ENCODE data around the gene CEP170.

The CEP170 gene

DNA sequence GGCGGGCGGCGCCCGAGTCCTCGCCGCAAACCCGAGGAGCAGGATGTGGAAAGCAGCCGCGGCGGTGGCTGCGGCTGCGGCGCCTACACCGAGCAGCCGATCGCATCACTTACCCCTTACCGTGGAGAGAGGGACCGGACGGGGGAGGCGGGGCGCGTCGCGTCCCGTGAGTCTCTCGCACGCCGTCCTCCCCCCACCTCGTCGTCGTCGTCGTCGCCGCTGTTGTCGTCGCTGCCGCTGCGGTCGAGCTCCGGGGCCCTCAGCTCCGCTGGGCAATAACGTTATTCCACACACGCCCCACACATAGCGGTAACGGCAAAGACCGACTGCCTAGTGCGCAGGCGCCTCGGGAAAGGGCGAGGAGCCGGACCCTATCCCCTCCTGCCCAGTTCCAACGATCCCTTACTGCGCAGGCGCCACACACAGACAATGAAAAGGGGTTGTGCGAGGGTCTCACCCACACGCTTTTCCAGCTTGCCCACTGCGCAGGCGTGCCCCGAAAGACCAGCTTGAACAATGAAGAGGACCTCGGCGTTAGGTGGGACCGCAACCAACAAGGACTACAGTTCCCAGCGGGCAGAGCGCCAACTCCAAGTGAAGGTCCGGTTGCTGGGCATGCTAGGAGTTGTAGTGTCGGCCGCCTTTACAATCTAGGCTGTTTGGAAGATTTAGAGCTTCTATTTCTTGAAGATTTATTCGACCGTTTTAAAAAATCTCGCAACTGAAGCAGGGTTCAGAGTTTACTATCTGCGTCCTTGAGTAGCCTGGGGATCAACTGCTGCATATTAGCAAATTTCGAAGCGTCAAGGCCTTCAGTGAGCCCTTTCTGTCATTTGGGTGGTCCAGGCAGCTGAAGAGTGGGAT lies at the start of gene CEP170:
TSS of gene CEP170 (minus strand) at position 355 of the 864 bp plus-strand sequence. CDS start 30,001 bp downstream, outside the sequence.
- peak; percentile 99 for DNase-seq

DNA sequence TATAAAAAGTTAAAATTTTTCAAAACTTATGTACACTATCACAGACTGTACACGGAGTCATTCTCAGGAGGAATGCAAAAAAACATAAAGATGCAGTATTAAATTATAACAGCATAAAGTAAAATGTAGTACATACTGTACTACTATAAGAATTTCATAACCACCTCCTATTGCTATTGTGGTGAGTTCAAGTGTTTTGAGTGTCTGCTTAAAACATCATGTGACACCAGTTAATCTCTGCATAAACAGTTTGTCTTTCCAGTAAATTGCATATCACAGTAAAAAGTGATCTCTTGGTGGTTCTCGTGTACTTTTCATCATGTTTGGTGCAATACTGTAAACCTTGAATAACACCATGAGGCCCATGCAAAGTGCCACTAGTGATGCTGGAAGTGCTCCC lies 46.0 kb upstream of the CEP170 start:
- no peak for DNase-seq

DNA sequence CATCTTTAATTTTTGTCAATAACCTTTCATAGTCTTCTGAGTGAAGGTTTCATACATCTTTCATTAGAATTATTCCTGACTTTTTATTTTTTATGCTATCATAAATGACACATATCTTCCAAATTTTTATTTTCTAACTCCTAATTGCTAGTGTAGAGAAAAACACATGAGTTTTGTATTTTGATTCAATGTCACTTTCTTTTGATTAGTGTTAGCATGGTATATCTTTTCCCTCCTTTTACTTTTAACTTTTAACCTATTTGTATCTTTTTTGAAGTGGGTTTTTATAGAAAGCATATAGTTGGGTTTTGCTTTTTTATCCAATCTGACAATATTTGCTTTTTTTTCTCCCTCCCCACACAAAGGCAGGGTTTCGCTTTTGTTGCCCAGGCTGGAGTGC lies 44.0 kb upstream of the CEP170 start:
- DNase-seq: no peak

DNA sequence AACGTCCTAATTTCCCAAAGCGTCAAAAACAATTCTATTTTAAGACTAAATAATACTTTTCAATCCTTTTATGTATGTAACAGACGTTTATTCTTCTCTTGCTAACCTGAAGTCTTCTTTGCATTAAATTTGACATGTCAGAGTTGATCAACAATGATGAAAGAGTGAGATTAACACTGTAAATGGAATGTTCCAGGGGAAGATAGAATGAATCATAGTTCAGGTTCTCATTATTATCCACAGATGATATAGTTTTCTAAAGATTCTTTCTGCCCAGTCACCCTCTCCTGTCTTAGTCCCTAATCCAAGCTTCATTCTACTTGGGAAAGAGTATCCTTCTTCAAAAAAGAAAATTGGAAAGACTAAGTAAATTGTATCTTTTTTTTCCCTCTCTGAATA lies 39.6 kb upstream of the CEP170 start:
- peak; percentile 81 for DNase-seq

DNA sequence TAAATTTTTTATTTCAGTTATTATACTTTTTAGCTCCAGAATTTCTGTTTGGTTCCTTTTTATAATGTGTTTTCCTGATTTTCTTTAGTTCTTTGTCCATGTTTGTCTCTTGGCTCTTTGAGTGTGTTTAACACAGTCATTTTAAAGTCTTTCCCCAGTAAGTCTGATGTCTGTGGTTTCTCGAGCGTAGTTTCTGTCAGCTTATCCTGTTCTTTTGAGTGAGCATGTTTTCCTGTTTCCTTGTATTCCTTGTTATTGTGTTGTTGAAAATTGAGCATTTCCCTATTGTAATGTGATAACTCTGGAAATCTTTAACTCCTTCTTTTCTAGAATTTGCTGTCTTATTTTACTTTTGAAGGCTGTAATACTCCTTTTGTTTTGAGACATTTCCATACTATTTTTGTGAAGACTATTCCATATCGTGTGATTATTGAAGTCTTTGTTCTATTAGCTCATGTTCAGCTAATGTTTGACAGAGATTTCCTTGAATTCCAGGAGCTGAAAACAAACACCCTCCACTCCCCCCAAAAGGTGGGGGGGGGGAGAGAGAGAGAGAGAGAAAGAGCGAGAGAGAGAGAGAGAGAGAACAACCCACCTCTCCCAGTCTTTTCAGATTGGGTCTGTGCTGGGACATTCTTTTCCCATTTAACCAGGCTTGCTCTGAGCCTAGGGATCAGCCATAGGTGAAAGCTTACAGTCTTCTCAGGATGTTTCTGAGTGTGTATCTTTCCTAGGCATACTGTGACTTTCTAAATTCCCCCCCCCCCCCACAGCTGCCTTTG lies 39.1 kb upstream of the CEP170 start:
- no peak for DNase-seq

DNA sequence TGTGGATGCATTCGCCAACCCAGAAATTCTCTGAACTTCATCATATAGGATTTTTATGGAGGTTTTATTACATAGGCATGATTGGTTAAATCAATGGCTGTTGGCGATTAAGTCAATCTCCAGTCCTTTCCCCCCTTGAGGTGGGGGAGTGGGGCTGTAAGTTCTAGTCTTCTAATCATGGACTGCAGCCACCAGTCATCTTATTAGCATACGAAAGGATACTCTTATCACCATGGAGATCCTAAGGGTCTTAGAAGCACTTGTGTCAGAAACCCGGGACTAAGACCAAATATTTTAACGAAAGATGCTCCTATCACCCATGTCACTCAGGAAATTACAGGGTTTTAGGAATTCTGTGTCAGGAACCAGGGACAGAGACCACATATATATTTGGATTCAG lies 37.0 kb upstream of the CEP170 start:
- DNase-seq: no peak

DNA sequence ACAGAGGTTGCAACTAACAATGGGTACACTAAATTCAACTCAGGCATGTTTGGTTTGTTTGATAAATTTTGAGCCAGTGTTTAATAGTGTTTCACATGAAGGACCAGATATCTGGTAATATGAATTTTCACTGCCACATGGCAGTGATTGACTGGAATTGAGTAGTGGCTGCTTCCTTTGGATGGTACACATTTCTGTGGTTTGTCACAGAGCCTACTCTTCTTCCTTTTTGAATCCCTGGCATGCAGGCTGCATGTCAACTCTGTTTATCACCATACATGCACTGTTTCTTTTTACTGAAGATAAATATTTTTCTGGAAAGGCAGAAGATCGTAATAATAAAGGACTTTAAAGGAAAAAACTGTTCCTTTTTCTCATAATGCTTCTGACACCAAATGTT lies 36.2 kb upstream of the CEP170 start:
- peak; percentile 40 for DNase-seq

DNA sequence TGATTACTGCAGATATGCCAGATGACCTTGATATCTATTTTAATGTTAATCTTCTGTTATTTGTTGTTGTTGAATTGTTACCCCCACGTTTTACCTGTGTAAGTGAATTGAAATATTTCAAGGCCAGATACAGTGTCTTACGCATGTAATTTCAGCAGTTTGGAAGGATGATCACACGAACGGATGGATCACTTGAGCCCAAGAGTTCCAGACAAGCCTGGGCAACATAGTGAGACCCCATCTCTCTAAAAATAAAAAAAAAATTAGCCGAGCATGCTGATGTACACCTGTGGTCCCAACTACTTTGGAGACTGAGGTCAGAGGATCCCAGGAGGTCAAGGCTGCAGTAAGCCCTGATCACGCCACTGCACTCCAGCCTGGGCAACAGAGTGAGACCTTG lies 33.0 kb upstream of the CEP170 start:
- no peak for DNase-seq

DNA sequence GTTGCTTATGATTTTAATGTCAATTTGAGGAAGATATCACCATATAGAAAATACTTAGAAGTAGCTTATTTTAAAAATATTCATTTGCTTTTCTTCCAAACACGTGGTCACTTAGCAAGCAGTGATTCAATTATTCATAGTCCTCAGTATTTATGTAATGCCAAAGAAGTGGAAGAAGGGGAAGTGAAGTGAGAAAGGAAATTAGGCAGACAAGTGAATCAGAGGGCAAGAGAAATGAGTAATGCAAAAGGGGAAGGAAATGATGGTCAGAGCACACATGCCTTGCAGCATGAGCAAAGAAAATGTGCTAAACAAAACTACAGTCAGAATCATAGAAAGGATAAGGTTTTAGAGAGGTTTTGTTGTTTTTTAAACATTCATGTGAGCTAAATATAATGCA lies 32.6 kb upstream of the CEP170 start:
- DNase-seq: peak; percentile 84

DNA sequence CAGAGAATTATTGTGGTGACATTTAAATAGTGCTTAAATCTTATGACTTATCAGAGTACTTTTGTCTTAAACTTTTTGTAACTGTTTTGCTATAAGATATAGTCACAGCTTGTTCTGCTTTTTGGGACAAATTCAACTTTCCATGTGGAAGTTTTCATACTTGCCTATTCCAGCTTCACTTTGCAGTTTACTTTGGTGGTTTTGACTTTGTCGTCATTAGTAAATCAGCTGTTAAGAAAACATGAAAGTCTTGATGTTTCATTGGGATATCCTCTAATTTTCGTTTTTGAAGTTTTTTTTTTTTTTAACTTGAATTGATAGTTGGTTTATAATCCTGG lies 32.0 kb upstream of the CEP170 start:
- DNase-seq: no peak

DNA sequence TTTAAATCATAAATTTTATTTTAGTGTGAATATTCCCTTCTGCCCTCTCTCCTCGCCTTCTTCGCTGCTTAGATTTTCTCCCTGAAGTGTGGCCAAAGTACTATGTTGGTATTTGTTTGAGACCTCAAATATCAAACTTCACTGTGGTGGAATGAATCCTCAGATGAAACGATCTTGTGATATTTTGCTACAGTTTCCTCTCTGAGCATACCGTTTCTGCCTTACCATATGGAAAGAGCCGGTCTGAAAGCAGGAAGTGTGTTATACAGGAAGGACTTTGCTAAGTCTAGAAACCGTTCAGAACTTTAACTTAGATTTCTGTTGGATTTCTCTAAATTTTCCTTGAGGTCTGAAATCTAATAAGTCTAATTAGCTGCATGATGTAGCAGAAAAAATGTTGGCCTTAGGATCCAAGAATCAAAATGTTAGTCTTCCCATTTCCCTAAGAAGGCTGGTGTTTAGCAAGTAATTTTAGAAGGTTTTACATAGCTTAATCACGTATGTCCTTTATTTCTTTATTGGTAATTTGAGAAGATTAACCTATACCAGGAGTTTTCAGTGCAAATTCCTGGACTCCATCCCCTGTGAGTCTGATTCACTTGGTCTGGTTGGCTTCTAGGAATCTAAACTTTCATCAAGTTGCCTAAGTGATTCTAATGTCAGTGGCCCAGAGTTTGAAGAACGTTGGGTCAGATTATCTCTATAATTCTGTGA lies 31.5 kb upstream of the CEP170 start:
- peak; percentile 66 for DNase-seq

DNA sequence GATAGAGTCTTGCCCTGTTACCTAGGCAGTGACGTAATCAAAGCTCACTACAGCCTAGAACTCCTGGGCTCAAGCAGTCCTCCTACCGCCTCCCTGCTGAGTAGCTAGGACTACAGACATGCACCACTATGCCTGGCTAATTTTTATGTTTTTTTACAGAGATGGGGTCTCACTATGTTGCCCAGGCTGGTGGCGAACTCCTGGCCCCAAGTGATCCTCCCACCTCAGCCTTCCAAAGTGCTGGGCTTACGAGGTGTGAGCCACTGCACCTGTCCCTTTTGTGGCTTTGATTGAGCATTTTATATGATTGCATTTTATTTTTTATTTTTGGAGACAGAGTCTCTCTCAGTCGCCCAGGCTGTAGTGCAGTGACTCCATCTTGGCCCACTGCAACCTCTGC lies 26.6 kb upstream of the CEP170 start:
- DNase-seq: no peak

DNA sequence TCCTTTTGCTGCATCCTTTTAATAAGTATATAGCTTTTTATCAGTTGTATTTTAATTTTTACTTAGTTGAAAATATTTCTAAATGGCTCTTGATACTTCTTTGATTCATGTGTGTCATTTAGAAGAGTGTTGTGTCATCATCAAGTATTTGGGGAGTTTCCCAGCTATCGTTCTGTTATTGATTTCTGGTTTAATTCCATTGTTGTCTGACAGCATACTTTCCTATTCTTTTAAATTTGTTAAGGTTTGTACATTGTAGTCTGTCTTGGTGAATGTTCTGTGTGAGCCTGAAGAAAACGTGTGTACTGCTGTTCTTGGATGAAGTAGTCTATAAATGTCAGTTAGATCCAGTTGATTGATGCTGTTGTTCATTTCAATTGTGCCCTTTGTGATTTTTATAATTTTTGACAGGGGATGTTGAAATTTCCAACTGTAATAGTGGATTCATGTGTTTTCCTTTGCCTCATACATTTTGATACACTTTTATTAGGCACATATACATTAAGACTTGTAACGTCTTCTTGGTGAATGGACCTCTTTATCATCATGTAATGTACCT lies 25.6 kb upstream of the CEP170 start:
- no peak for DNase-seq

DNA sequence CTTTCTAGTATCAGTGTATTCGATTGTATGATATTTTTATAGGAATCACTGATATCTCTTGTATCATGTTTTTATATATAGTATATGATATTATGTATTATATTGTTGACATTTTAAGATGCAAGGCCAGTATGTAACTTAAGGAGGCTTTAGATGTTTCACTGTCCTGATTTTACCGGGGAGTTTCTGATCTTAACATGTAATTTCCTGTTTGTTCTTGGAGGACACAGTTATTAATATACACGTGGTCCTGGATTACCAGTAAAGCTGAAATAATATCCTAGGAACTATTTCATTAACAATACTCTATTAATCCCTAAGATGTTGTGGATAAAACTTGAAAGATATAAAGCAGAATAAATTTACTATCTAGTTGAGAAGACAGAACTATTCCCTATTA lies 20.2 kb upstream of the CEP170 start:
- no peak for DNase-seq

DNA sequence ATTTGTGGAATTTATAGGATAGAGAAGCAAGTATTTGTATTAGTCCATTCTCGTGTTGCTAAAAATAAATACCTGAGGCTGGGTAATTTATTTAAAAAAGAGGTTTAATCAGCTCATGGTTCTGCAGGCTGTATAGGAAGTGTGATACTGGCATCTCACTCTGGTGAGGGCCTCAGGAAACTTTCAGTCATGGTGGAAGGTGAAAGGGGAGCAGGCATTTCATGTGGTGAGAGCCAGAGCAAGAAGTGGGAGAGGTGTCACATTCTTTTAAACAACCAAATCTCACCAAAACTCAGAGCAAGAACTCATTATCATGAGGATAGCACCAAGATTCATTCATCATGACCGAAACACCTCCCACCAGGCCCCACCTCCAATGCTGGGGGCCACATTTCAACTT lies 18.9 kb upstream of the CEP170 start:
- no peak for DNase-seq

DNA sequence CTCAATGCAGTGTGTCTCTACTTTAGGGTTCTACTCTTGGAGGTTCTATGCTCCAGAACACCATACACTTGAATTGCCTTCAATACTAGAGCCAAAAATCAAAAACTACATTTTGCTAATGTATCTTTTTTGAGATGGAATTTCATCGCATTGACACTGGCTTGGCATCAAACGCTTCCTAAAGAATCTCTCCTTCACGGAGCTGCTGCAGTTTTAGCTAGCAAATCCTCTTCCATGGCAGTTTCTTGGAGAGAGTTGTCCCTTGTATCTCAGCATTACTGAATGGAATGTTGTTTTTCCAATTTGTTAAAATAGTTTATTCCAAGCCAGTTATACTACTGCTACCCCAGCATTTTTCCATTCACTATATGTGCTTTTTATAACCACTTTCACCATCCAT lies 18.4 kb upstream of the CEP170 start:
- DNase-seq: no peak

DNA sequence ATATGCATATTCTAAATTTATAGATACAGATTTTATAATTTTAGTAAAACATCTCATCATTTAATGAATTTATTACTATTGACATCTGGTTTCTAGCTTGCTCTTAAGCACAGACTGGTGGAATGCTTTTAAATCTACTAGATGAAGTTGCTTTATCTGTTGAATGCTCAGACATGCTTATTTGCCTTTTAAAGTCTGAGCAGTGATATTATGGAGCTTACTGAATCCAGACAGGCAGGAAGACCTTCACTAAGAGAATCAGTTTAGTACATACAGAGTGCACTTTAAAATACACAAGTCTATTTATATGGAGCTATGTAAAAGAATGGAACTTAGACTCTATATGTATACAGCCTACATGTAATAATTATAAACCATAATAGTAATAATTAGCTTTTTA lies 17.3 kb upstream of the CEP170 start:
- DNase-seq: no peak

DNA sequence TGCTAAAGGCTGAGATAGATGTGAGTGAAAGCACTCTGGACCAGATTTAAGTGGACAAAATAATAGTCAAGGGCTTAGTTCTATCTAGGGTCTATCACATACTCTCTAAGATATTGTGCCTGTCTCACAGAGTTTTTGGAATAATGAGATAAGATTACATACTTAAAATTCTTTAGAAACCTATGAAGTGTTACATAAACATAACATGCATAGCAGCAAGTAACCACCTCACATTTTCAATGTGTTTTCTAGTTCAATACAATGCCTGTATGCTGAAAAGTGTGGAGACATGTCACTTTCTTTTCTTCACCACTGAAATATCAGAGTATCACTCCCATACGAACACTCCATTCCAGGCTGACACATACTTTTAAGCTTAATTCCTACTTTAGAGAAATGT lies 16.9 kb upstream of the CEP170 start:
- peak; percentile 49 for DNase-seq

DNA sequence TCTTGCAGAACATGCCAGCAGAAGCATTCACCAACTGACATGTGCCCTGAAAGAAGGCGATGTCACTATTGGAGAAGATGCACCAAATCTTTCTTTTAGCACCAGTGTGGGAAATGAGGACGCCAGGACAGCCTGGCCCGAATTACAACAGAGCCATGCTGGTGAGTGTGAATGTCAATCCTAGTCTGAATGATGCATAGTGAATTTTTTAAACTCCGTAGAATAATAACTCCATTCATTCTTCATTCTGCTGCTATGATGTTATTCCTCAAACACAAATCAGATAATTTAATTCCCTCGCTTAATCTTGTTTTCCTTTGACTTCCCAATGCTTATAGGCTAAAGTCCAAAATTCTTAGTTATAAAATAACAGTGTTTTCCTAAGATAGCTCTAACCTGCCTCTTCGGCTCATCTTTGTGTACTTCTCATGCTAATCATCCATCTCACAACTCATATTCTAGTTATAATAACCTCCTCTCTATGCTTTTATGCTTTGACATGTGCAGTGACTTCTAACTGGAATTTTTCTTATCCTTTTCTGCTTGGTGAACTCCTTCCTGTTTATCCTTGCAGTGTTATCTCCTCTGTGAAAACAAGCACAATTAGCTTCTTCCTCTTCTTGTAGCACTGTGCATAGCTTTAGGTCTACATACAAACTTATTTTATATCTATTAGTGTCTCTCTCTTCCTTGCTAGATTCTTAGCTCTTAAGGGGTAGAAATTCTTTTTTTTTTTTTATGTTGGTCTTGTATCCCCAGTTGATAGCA lies 15.2 kb upstream of the CEP170 start:
- no peak for DNase-seq

DNA sequence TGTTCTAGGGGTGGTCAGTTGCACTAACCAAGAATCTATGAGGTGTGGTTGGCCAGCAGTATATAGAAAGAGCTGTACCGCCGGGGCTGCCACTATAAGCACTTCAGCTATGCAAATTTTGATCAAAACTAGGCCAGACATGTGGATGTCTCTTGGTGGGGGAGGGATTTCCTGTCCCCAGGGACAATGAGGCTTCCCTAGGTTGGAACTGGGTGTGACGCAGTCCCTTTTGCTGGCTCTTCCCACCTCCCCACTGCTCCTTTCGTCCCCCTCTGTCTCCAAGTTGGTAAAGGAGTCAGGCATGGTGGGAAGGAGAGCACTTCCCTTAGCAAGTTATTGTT lies 14.3 kb upstream of the CEP170 start:
- DNase-seq: no peak

DNA sequence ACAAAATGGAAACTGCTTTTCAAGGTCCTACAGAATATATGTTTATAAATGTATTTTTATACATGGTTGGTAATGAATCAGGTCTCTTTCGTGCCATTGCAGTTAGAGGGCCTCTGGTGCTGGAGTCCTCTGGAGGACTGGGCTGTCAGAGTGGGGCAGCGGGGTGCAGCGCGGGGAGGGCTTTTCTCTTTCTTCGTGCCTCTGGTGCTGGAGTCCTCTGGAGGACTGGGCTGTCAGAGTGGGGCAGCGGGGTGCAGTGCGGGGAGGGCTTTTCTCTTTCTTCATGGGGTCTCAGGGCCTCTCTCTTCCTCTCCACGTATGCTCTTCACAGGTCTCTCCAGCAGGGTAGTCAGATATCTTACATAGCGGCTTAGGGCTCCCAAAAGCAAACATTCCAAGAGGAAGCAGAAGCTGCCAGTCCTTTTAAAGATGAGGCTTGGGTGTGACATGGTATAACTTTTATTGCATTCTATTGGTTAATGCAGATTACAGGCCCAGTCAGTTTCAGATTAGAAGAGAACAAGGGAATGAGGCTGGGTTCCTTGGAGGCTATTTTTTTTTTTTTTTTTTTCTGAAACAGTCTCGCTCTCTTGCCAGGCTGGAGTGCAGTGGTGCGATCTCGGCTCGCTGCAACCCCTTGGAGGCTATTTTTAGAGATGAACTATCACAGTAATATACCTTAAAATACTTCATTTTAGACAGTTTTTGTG lies 13.8 kb upstream of the CEP170 start:
- no peak for DNase-seq
